Neutrophil (primary cell): ENCODE measurements around the gene PDGFRA.
A peak's percentile ranks its signal among the peaks of the same experiment; 100 is the strongest.

Source experiments
- H3K27ac ChIP-seq: fragments of 200-600 bp; sonication (generic); 2 replicates; pipeline ENCODE4 v1.5.1; 2016; ENCODE audit warnings: mild to moderate bottlenecking, moderate library complexity
- H3K27me3 ChIP-seq: fragments of 200-600 bp; sonication (generic); 2 replicates; pipeline ENCODE4 v1.6.0; 2016; ENCODE audit warnings: mild to moderate bottlenecking
- H3K36me3 ChIP-seq: fragments of 200-600 bp; sonication (generic); 2 replicates; pipeline ENCODE4 v1.5.1; 2017
- H3K4me1 ChIP-seq, 2 experiments: fragments of 200-600 bp in 1 of 2; sonication (generic) in 1 of 2; 1 replicate in 1 of 2; 2 replicates in 1 of 2; pipeline versions ENCODE4 v1.5.1 to v1.6.1; 2013 to 2016; ENCODE audit warnings: low read depth in 1 of 2, low read length in 1 of 2, mild to moderate bottlenecking in 1 of 2, moderate library complexity in 1 of 2; ENCODE audit not compliant: control insufficient read depth in 1 of 2, insufficient read depth in 1 of 2
- H3K4me3 ChIP-seq, 2 experiments: fragments of 200-600 bp in 1 of 2; sonication (generic) in 1 of 2; 1 replicate in 1 of 2; 2 replicates in 1 of 2; pipeline ENCODE4 v1.5.1; 2013 to 2016; ENCODE audit warnings: low read depth in 1 of 2, low read length in 1 of 2, mild to moderate bottlenecking in 1 of 2, moderate library complexity in 1 of 2
- H3K9me3 ChIP-seq: fragments of 200-600 bp; sonication (generic); 2 replicates; pipeline ENCODE4 v1.5.1; 2016
- TF ChIP-seq, protein P1 (sequence below): fragments of 200-600 bp; sonication (generic); IDR thresholded peaks from 2 replicates; pipeline ENCODE4 v1.5.1; 2016; ENCODE audit warnings: antibody characterized with exemption

The PDGFRA gene

GRCh38 chr4:54224996-54225597, 4.0 kb upstream of the PDGFRA start:
- H3K27ac ChIP-seq: no peak overlapping the region
- peaks cover 21 to 30% of the 10 kb centered on the region in 2 experiments for H3K4me1 ChIP-seq
- H3K27me3 ChIP-seq: peaks cover 94% of the 10 kb centered on the region
- no peaks in the 10 kb centered on the region for H3K36me3 ChIP-seq
- no peak overlapping the region for H3K4me3 ChIP-seq
- no peaks in the 10 kb centered on the region for H3K9me3 ChIP-seq
- TF ChIP-seq, protein P1, sequence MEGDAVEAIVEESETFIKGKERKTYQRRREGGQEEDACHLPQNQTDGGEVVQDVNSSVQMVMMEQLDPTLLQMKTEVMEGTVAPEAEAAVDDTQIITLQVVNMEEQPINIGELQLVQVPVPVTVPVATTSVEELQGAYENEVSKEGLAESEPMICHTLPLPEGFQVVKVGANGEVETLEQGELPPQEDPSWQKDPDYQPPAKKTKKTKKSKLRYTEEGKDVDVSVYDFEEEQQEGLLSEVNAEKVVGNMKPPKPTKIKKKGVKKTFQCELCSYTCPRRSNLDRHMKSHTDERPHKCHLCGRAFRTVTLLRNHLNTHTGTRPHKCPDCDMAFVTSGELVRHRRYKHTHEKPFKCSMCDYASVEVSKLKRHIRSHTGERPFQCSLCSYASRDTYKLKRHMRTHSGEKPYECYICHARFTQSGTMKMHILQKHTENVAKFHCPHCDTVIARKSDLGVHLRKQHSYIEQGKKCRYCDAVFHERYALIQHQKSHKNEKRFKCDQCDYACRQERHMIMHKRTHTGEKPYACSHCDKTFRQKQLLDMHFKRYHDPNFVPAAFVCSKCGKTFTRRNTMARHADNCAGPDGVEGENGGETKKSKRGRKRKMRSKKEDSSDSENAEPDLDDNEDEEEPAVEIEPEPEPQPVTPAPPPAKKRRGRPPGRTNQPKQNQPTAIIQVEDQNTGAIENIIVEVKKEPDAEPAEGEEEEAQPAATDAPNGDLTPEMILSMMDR: no peak

GRCh38 chr4:54225598-54226403, 3.3 kb upstream of the PDGFRA start:
- H3K4me3 ChIP-seq: peak overlapping the region; percentile 31 to 45
- peaks cover 100% of the 10 kb centered on the region for H3K27me3 ChIP-seq
- no peaks in the 10 kb centered on the region for H3K9me3 ChIP-seq
- H3K4me1 ChIP-seq: peaks cover 21 to 37% of the 10 kb centered on the region in 2 experiments
- H3K27ac ChIP-seq: no peak overlapping the region
- H3K36me3 ChIP-seq: no peaks in the 10 kb centered on the region
- TF ChIP-seq, protein P1: no peak

DNA sequence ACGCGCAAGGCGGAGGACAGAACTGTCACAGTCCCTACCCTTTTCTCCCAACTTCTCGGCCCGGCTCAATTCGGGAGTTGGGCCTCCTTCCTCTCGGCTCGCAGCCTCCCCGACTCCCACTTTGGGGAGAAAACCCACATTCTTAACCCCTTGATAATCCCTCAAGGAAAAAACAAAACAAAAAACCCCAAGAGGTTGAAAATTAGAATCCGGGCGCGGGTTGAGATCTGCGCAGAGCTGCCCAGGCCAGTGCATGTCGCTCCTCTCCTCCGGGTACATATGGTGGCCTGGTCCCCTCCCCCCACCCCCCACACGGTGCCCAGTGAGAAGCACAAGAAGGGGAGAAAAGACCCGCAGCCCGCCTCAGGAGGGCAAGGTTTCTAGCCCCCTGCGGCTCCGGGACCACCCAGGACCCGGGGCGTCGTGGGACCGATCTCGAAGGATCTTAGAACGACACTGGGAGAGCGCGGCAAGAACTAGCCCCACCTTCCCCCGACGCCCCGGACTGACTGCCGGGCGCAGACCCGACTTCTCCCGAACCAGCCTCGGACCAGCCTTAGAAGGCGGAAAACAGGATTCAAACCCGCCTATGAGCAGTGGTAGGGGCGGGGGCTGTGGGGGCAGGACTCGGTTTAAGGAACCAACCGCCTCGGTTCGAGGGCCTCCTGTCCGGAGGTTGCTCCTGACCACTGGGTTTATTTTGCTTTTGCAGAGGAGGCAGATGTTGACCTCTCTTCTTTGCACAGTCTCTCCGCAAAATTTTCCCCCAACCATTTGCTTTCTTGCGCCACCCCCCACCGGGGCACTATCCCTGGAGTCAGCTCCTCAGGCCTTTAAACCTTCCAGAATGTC, 2.5 kb upstream of the PDGFRA start:
- no peaks in the 10 kb centered on the region for H3K9me3 ChIP-seq
- H3K27ac ChIP-seq: no peak overlapping the region
- peaks cover 23 to 45% of the 10 kb centered on the region in 2 experiments for H3K4me1 ChIP-seq
- H3K27me3 ChIP-seq: peaks cover 100% of the 10 kb centered on the region
- H3K4me3 ChIP-seq: peak overlapping the region; percentile 31 to 45
- no peaks in the 10 kb centered on the region for H3K36me3 ChIP-seq
- TF ChIP-seq, protein P1: no peak

DNA sequence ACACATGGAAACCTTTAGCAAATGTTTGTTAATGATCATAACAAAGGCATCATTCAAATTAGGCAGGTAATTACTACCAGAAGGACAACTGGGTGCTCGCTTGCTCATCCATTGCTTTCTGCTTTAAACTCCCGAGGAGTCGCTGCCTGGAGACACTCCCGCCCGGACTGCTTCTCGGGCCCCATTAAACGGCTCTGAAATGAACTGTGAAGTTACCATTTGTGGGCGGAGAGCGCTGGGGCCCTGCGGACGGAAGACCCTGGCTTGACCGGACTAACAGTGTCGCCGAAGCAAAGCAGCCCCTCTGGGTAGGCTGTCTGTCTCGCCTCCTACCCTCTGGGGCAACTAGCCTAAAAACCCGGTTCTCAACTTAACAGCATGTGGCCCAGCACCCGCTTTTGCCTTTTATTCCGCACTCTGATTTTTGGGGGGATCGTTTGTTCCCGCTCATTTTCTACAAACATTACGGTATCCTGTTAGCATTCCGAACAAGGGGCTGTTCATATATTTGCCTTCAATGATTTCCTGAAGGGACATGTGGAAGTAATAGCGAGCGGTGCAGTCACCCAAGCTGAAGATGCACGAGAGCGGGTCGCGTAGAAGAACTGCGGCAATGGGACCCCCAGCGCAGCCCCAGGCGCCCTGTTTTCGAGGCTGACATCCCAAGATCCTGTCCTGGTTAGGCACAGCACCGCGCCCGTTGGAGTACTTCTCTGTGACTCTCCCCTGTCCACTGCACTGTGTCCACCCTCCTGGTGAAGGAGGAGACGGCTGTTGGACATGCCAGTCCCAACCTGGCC, 1.6 kb upstream of the PDGFRA start:
- TF ChIP-seq, protein P1: no peak
- H3K36me3 ChIP-seq: no peaks in the 10 kb centered on the region
- peak overlapping the region in 1 of 2 experiments; percentile 45 for H3K4me3 ChIP-seq
- H3K27me3 ChIP-seq: peaks cover 100% of the 10 kb centered on the region
- peaks cover 31 to 53% of the 10 kb centered on the region in 2 experiments for H3K4me1 ChIP-seq
- H3K27ac ChIP-seq: no peak overlapping the region
- no peaks in the 10 kb centered on the region for H3K9me3 ChIP-seq

DNA sequence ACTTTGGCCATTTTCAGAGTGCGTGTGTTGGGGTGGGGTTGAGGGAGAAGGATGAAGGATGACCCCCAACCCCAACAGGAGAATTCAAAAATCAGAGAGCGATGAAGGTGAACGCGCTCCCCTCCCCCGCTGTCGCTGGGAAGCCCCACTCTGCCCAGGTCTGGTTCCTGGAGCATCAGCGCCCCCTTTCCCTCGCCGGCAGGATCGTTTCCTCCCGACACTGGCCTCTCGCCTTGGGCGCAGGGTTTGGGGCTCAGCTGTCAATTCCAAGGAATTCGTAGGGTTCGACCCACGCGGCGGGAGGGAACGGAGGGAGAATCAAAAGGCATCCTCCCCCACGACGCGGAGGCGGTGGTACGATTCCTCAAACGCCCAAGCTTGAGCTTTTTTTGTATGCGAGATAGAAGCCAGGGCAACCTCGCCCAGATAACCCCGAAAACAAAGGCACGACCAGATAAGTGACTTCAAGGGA, 1.0 kb upstream of the PDGFRA start:
- Histone ChIP-seq H3K4me1 (peaks cover 33 to 60% of the 10 kb centered on the region in 2 experiments), H3K36me3 (no peaks in the 10 kb centered on the region), H3K27me3 (peaks cover 100% of the 10 kb centered on the region), H3K9me3 (no peaks in the 10 kb centered on the region), H3K4me3 (no peak overlapping the region), H3K27ac (no peak overlapping the region)
- TF ChIP-seq, protein P1: no peak
